C4-2B (cell line): ENCODE measurements around the gene KDM7A.

Experiments
- H3K27ac ChIP-seq: fragments of 450-650 bp; 2 replicates; pipeline ENCODE4 v1.5.1; 2017
- ZFX ChIP-seq: fragments of 450-650 bp; IDR thresholded peaks from 2 replicates; pipeline ENCODE4 v1.6.1; 2017
- TF ChIP-seq, protein P1 (sequence below): fragments of 450-650 bp; conservative IDR thresholded peaks from 2 replicates; pipeline ENCODE4 v1.5.1; 2017; ENCODE audit warnings: mild to moderate bottlenecking

The KDM7A gene

DNA sequence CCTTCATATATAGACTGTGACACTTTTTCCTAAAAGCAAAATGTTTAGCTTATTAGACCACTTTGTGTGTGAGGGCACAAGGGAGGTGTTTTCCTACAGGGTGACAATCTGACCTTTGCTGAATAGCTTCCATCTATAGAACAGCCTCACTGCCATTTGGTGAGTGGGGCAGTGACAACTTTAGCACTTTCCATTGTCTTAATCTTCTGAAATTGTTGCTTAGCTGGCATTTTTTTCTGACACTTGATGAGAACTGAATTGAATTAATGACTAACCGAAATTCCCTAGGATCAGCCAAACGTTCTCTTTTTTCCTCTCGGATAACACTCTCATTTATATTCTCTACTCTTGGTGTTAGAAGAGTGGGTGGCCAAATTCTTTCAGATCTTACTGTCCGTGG, 30.2 kb downstream of the KDM7A start:
- TF ChIP-seq, protein P1, sequence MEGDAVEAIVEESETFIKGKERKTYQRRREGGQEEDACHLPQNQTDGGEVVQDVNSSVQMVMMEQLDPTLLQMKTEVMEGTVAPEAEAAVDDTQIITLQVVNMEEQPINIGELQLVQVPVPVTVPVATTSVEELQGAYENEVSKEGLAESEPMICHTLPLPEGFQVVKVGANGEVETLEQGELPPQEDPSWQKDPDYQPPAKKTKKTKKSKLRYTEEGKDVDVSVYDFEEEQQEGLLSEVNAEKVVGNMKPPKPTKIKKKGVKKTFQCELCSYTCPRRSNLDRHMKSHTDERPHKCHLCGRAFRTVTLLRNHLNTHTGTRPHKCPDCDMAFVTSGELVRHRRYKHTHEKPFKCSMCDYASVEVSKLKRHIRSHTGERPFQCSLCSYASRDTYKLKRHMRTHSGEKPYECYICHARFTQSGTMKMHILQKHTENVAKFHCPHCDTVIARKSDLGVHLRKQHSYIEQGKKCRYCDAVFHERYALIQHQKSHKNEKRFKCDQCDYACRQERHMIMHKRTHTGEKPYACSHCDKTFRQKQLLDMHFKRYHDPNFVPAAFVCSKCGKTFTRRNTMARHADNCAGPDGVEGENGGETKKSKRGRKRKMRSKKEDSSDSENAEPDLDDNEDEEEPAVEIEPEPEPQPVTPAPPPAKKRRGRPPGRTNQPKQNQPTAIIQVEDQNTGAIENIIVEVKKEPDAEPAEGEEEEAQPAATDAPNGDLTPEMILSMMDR = no peak
- TF ChIP-seq ZFX = no peak
- no peak overlapping the region for H3K27ac ChIP-seq

DNA sequence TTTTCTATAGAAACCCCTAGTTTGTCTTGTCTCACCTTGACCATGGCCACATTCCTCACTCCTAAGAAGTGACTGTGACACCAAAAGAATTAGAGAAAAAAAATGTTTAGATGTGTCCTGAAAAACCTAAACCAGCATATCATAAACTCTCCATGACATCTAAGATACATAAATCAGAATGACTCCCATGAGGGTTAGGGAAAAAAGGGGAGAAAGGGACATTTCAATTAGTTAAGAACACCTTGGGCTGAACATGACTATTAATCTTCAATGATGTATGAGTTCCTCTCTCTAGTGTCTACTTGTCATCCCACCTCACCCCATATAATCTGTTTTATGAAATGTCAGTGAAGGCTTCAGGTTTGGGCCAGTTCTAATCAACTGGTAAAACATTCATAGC, 31.1 kb downstream of the KDM7A start:
- no peak for TF ChIP-seq ZFX
- TF ChIP-seq, protein P1 = no peak
- H3K27ac ChIP-seq = no peak overlapping the region

DNA sequence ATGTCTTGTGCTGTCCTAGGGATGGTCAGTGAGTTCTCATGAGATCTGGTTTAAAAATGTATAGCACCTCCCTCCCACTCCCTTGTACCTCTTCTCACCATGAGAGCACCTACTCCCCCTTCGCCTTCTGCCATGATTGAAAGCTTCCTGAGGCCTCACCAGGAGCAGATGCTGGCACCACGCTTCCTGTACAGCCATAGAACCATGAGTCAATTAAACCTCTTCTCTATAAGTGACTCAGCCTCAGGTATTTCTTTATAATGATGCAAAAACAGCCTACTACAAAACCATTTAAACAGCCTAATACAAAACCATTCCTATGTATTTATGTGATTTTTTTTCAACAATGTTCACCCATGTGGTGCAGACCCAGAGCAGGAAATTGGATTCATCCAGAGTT, 32.0 kb downstream of the KDM7A start:
- no peak overlapping the region for H3K27ac ChIP-seq

DNA sequence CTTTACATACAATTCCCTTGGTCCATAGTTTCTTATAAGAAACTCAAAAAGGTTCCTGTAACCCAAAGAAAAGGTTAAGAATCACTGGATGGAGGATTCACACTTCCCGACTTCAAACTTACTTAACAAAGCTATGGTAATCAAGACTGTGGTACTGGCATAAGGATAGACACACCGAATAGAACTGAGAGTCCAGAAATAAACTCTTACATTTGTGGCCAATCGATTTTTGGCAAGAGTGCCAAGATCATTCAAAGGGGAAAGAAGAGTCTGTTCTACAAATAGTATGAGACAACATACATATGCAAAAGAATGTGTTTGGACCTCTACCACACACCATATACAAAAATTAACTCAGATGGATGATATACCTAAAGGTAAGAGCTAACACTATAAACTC, 32.8 kb downstream of the KDM7A start:
- TF ChIP-seq ZFX = no peak
- TF ChIP-seq, protein P1 = no peak

More for the DNA sequence above, 32.0 kb downstream of the KDM7A start:
- TF ChIP-seq ZFX = no peak
- TF ChIP-seq, protein P1 = no peak

DNA sequence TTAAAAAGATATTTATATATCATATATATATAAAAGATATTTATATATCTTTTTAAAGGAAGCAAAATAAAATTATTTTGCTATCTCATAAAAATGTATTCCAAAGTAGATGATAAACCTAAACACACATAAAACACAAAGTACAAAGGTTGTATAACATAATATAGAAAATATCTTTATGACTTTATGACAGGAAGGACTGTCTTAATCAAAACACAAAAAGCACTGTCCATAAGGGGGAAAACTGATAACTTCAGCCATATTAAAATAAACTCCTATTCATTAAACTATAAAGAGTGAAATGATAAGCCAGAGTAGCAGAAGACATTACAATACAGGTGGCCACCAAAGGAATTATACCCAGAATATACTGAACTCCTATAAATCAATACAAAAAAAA, 34.8 kb downstream of the KDM7A start:
- TF ChIP-seq, protein P1 = no peak
- no peak for TF ChIP-seq ZFX
- H3K27ac ChIP-seq = no peak overlapping the region

More for the DNA sequence above, 32.8 kb downstream of the KDM7A start:
- H3K27ac ChIP-seq = no peak overlapping the region

DNA sequence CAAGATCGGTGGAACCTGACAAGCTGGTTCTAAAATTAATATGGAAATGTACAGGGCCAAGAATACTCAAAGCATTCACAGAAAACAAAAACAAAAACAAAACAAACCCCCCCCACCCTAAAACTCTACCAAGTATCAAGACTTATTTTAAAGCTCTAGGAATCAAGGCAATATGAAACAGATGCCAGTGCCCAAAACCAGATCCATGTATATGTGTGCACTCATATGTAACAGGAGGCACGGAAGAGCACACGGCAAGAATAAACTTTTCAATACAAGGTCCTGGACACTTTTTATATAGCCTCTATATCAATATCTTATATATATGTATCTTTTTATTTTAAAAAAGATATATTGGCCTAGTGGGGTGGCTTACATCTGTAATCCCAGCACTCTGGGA, 35.5 kb downstream of the KDM7A start:
- TF ChIP-seq, protein P1 = no peak
- TF ChIP-seq ZFX = no peak
- no peak overlapping the region for H3K27ac ChIP-seq

DNA sequence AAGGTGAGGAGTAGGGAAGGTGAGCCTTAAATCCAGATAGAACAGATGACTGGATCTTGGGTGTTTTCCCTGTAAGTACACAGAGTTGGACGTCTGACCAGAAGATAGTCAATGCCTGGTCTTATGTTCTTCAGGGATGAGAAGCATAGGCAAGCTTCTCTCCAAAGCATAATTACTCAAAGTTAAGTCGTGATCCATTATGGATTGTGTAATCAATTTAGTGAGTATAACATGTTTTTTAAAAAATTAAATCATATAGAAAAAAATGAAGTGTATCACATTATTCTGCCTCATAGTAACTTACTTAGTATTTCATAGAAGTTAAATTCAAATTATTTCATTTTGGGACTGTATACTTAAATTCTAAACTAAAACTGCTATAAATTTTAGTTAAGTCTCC, 39.7 kb downstream of the KDM7A start:
- H3K27ac ChIP-seq = no peak overlapping the region
- TF ChIP-seq, protein P1 = no peak
- TF ChIP-seq ZFX = no peak

DNA sequence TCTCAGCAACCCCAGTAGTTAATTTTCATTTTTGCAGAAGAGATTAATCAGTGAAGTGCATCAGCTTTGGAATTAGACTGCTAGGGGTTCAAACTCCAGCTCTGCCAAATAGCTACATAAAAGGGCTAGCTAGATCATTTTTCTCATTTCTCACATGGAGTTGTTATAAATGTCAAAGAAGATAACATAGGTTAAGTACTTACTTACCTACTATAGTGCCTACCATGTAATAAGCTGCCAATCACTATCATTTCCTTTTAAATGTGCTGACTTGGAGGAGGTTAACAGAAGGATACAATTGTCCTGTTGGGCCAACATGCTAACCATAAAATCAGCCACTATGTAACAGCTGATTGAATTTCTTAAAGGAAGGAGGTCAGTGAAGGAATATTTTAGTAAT, 40.7 kb downstream of the KDM7A start:
- TF ChIP-seq, protein P1 = no peak
- no peak for TF ChIP-seq ZFX

More for the DNA sequence above, 40.7 kb downstream of the KDM7A start:
- no peak overlapping the region for H3K27ac ChIP-seq
